HL-60/S4 (cell line): ENCODE measurements around the gene TEN1.

ENCODE experiments used
- in situ Hi-C: fragments of 300-500 bp; cut with MboI; formaldehyde crosslinking; loops from 2 replicates; pipeline ENCODE4 v1.14.3; 2022; ENCODE audit warnings: low sequenced_read_pairs

Gene TEN1

GRCh38 chr17:75976175-75976848, 2.7 kb upstream of the TEN1 start:
- in situ Hi-C loops = no loop called here

- in situ Hi-C loops = no loop called here
Observed at GRCh38 chr17:75979705-75980187, 706 bp downstream of the TEN1 start.

- in situ Hi-C loops = no loop called here
Observed at GRCh38 chr17:75980188-75981018, 1.4 kb downstream of the TEN1 start.

- in situ Hi-C loops = no loop called here
Observed at GRCh38 chr17:75981019-75981615, 2.1 kb downstream of the TEN1 start.

GRCh38 chr17:75983501-75984181, 4.6 kb downstream of the TEN1 start:
- in situ Hi-C loops = no loop called here

- in situ Hi-C loops = no loop called here
Observed at GRCh38 chr17:75985986-75986385, 6.9 kb downstream of the TEN1 start.

- in situ Hi-C loops = no loop called here
Observed at GRCh38 chr17:75987041-75987440, 8.0 kb downstream of the TEN1 start.

- in situ Hi-C loops = no loop called here
Observed at GRCh38 chr17:75991396-75991795, 12.4 kb downstream of the TEN1 start.

- in situ Hi-C loops = no loop called here
Observed at GRCh38 chr17:75994802-75995370, 15.8 kb downstream of the TEN1 start.

GRCh38 chr17:75995385-75995925, 16.4 kb downstream of the TEN1 start:
- in situ Hi-C loops = no loop called here

- in situ Hi-C loops = no loop called here
Observed at GRCh38 chr17:75996665-75997590, 17.9 kb downstream of the TEN1 start.

- in situ Hi-C loops = no loop called here
Observed at GRCh38 chr17:75998327-75998795, 19.3 kb downstream of the TEN1 start.

GRCh38 chr17:76000016-76000754, 21.1 kb downstream of the TEN1 start:
- in situ Hi-C loops = loop anchor here (25.0 kb wide), 1 partner anchor 238 kb away; the partner anchor contains the start of gene GALK1

GRCh38 chr17:76000755-76001521, 21.9 kb downstream of the TEN1 start, which contains the start of gene CDK3:
CDK3 (plus strand) TSS chr17:76000855; CDS start chr17:76001426, 571 bp downstream.
- in situ Hi-C loops = loop anchor here (25.0 kb wide), 1 partner anchor 239 kb away; the partner anchor contains the start of gene GALK1

GRCh38 chr17:76002100-76002499, 23.1 kb downstream of the TEN1 start:
- in situ Hi-C loops = loop anchor here (25.0 kb wide), 1 partner anchor 240 kb away; the partner anchor contains the start of gene GALK1

- in situ Hi-C loops = loop anchor here (25.0 kb wide), 1 partner anchor 242 kb away; the partner anchor contains the start of gene GALK1
Observed at GRCh38 chr17:76003915-76004314, 24.9 kb downstream of the TEN1 start.

- in situ Hi-C loops = loop anchor here (5.0 to 25.0 kb wide), 2 partner anchors 98 to 243 kb away; partner anchors contain the start of gene GALK1
Observed at GRCh38 chr17:76004750-76005262, 25.8 kb downstream of the TEN1 start.
